Calu3 (cell line): ENCODE measurements around the gene SH3PXD2A. TPM values are rescaled to one million over a fixed set of nuclear protein-coding genes. Genes with fewer than 3 reads are reported as not detected.

Experiments used
- BruUV-seq: library from RNA; stranded (reverse); fragments of 400-500 nt; replicated peaks from 2 replicates; lab custom pipeline; 2021; lab: Mats Ljungman, UMichigan
- CTCF ChIA-PET: fragments of 300-600 bp; sonication (Branson Sonifier 250); formaldehyde crosslinking; loops from one replicate; lab custom pipeline; 2022; ENCODE audit warnings: antibody characterized with exemption; lab: Charles Lee
- DNase-seq: peaks from one replicate; pipeline ENCODE4 v3.0.0; 2022
- H3K27ac Mint-ChIP-seq: one replicate; pipeline ENCODE4 v1.8.0; 2022; ENCODE audit warnings: mixed read lengths; ENCODE audit not compliant: unreplicated experiment
- H3K27me3 Mint-ChIP-seq: one replicate; pipeline ENCODE4 v1.8.0; 2022; ENCODE audit warnings: mixed read lengths; ENCODE audit not compliant: unreplicated experiment
- H3K36me3 Mint-ChIP-seq: one replicate; pipeline ENCODE4 v1.8.0; 2022; ENCODE audit warnings: mild to moderate bottlenecking, moderate library complexity, mixed read lengths; ENCODE audit not compliant: insufficient read depth, unreplicated experiment
- H3K4me1 Mint-ChIP-seq: one replicate; pipeline ENCODE4 v1.8.0; 2022; ENCODE audit warnings: mild to moderate bottlenecking, low read depth, mixed read lengths; ENCODE audit not compliant: unreplicated experiment
- H3K4me3 Mint-ChIP-seq: one replicate; pipeline ENCODE4 v1.8.0; 2022; ENCODE audit warnings: mild to moderate bottlenecking, low read depth, moderate library complexity, mixed read lengths; ENCODE audit not compliant: unreplicated experiment
- H3K9me3 Mint-ChIP-seq: one replicate; pipeline ENCODE4 v1.8.0; 2022; ENCODE audit warnings: low read depth, mixed read lengths; ENCODE audit not compliant: unreplicated experiment
- intact Hi-C: fragments of 100-400 bp; cut with micrococcal nuclease; formaldehyde crosslinking; loops from one replicate; pipeline ENCODE4 v1.10.0; 2022; ENCODE audit not compliant: unreplicated experiment
- total RNA-seq: library from RNA; stranded (reverse); gene quantifications from 2 replicates; pipeline ENCODE4 v1.2.3, GENCODE V29; 2022
- TF ChIP-seq, protein P1 (sequence below): fragments of 200-600 bp; IDR thresholded peaks from one replicate; pipeline ENCODE4 v1.8.0; 2022; ENCODE audit warnings: antibody characterized with exemption; ENCODE audit not compliant: unreplicated experiment

SH3PXD2A gene
- total RNA-seq, 1 experiment from 2014 or later: 7.5 TPM

DNA sequence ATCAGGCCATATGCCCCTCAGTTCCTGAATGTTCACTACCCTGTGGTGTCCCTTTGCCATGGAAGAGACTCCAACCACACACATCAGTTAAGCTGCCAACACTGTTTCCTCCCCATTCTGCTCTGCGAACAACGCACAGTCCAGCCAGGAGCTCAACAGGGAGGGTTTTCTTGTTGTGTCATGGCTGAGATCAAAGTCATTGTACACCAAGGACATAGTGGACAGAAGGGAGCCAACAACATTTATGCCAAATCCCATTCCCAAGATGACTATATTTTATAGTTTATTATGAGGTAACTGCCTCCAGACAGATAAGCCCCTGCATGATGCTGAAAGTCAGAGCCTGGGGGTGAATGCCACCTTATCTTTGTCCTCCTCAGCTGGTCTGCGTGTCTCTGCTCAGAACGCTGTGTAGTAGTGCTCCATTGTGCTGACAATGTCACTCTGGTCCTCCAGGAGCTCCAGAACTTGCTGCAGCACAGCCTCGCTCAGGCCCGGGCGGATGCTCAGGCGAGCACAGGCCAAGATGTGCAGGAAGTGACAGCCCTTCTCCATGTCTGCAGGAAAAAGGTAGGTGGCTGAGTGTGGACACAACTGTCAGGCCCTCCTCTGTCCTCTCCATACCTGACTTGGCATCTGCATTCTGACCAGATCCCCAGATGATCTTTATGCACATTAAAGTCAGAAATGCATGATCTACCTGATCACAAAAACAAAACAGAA lies 27.1 kb upstream of the SH3PXD2A start:
- BruUV-seq: no TSS peak
- Mint-ChIP-seq H3K27ac (no peak overlapping the region), H3K4me1 (no peaks in the 10 kb centered on the region), H3K36me3 (no peaks in the 10 kb centered on the region), H3K27me3 (no peaks in the 10 kb centered on the region), H3K4me3 (no peak overlapping the region), H3K9me3 (no peaks in the 10 kb centered on the region)
- TF ChIP-seq, protein P1, sequence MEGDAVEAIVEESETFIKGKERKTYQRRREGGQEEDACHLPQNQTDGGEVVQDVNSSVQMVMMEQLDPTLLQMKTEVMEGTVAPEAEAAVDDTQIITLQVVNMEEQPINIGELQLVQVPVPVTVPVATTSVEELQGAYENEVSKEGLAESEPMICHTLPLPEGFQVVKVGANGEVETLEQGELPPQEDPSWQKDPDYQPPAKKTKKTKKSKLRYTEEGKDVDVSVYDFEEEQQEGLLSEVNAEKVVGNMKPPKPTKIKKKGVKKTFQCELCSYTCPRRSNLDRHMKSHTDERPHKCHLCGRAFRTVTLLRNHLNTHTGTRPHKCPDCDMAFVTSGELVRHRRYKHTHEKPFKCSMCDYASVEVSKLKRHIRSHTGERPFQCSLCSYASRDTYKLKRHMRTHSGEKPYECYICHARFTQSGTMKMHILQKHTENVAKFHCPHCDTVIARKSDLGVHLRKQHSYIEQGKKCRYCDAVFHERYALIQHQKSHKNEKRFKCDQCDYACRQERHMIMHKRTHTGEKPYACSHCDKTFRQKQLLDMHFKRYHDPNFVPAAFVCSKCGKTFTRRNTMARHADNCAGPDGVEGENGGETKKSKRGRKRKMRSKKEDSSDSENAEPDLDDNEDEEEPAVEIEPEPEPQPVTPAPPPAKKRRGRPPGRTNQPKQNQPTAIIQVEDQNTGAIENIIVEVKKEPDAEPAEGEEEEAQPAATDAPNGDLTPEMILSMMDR: no peak
- intact Hi-C loops: no loop called here
- CTCF ChIA-PET: no interaction called here
- DNase-seq: no peak

DNA sequence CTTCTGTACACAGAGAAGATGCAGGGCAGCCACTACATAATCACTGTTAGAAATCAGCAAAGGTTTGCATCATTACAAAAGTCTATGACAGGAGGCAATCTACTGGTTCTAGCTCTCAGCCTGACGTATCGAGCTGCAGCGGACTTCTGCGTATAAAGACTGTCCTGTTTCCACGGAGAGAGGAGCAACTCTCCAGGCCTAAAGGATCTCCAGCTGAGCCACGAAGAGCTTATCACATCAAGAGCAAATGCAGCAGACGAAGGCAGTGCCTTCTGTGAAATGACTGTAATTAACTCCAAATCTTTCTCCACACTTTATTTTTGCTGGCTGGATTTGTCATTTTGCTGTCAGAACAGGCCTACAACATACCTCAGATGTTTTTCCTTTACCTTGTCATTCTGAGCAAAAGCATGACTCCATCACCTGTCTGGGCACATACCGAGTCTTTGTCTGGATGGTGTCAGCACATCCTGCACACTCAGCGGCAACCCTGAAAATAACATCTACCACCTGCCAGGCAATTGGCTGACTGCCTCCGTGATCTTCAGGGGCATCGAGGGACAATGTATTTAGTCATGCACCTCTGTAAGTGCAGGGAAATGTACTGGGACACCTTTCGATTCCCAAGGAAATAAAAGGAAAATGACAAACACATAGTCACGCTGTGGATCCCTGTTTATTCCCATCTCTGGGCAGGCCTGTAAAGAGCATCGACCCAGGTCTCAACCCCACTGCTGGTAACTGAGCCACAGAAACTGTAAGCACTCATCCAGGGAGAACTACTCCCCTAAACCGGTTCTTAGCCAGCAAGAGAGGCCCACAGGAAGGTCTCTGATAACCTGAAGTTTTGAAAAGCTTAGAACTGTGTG lies 26.3 kb upstream of the SH3PXD2A start:
- CTCF ChIA-PET: no interaction called here
- no peaks in the 10 kb centered on the region for H3K4me1 Mint-ChIP-seq
- H3K27ac Mint-ChIP-seq: no peak overlapping the region
- no peaks in the 10 kb centered on the region for H3K36me3 Mint-ChIP-seq
- TF ChIP-seq, protein P1: no peak
- no TSS peak for BruUV-seq
- H3K27me3 Mint-ChIP-seq: no peaks in the 10 kb centered on the region
- no peak for DNase-seq
- no peak overlapping the region for H3K4me3 Mint-ChIP-seq
- intact Hi-C loops: no loop called here
- no peaks in the 10 kb centered on the region for H3K9me3 Mint-ChIP-seq

DNA sequence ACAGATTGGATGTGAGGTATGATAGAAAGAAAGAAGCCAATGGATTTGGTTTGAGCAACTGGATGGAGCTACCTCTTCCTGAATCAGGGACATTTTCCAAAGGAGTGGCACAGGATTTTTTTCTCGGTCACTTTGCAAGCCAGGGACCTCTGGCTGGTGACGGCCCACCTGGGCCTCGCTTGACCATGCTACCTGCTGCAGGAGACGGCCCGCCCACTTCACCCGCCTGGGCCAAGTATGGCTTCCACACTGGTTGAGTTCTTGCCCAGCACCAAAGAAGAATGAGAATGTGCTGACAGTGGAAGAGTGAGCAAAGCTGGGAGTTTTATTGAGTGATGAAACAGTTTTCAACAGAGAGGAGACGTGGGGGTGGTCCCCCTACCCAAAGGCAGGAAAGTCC lies 24.5 kb upstream of the SH3PXD2A start:
- no TSS peak for BruUV-seq
- TF ChIP-seq, protein P1: no peak
- no peak for DNase-seq
- H3K4me3 Mint-ChIP-seq: no peak overlapping the region
- intact Hi-C loops: no loop called here
- H3K27me3 Mint-ChIP-seq: no peaks in the 10 kb centered on the region
- H3K9me3 Mint-ChIP-seq: no peaks in the 10 kb centered on the region
- CTCF ChIA-PET: no interaction called here
- no peaks in the 10 kb centered on the region for H3K4me1 Mint-ChIP-seq
- no peak overlapping the region for H3K27ac Mint-ChIP-seq
- H3K36me3 Mint-ChIP-seq: no peaks in the 10 kb centered on the region

DNA sequence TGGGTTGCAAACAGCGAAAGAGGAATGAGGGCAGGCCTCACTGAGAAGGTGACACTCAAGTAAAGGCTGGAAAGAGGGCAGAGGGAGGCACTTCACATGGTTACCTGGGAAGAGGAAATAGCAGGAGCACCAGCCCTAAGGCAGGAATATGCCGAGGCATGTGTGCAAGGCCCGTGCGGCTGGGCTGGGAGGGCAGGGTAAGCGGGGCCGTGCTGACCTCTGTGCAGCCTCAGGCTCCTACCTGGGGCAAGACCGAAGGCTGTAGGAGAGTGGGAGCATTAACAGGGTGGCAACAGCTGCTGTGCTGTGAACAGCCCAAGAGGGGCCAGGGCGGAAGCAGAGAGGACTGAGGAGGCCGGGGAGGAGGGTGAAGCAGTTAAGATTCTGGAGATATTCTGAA lies 24.0 kb upstream of the SH3PXD2A start:
- Mint-ChIP-seq H3K27me3 (no peaks in the 10 kb centered on the region), H3K36me3 (no peaks in the 10 kb centered on the region), H3K4me1 (no peaks in the 10 kb centered on the region), H3K4me3 (no peak overlapping the region), H3K27ac (no peak overlapping the region), H3K9me3 (no peaks in the 10 kb centered on the region)
- CTCF ChIA-PET: no interaction called here
- TF ChIP-seq, protein P1: no peak
- no peak for DNase-seq
- intact Hi-C loops: no loop called here
- BruUV-seq: no TSS peak
